ENCODE measurements around the gene CCDC184. TPM values are rescaled to one million over a fixed set of nuclear protein-coding genes. Genes with fewer than 3 reads are reported as not detected.
A peak's percentile ranks its signal among the peaks of the same experiment; 100 is the strongest.
"Not testable (repeated sequence)": the region's sequence is repeated elsewhere in the genome, so short reads cannot be mapped to it uniquely, and the experiment has no call there.

CCDC184 gene
- total RNA-seq, 2 experiments from 2014 or later, result 0.63 to 0.65 TPM

- peaks cover 7% of the 10 kb centered on the region for H3K9me3 Mint-ChIP-seq
- POLR2A ChIA-PET, result interaction anchor here (0.7 to 4.0 kb wide), 13 partner anchors 11 to 618 kb away, joined by 3 to 35 read pairs (median 5); partner anchors contain the start of genes ASB8, CCDC184, PFKM and RPAP3
- peak overlapping the region; percentile 96 for H3K27ac Mint-ChIP-seq
- peaks cover 15% of the 10 kb centered on the region for H3K27me3 Mint-ChIP-seq
- no peak for DNase-seq
- peaks cover 35% of the 10 kb centered on the region for H3K4me1 Mint-ChIP-seq
- peaks cover 29% of the 10 kb centered on the region for H3K36me3 Mint-ChIP-seq (ENCODE audit: low read depth)
- CTCF ChIA-PET, result interaction anchor here (0.7 to 7.0 kb wide), 14 partner anchors 11 to 430 kb away, joined by 3 to 94 read pairs (median 4); partner anchors contain the start of genes ASB8, CCDC184 and ZNF641
- peak overlapping the region; percentile 80 for H3K4me3 Mint-ChIP-seq
Measured at GRCh38 chr12:48197549-48197970, 14.1 kb downstream of the CCDC184 start.

- Mint-ChIP-seq H3K27me3 (peaks cover 15% of the 10 kb centered on the region), H3K36me3 (ENCODE audit: low read depth) (peaks cover 35% of the 10 kb centered on the region), H3K4me1 (peaks cover 35% of the 10 kb centered on the region), H3K4me3 (peak overlapping the region; percentile 80), H3K9me3 (peaks cover 7% of the 10 kb centered on the region), H3K27ac (peak overlapping the region; percentile 96)
- peak; percentile 95 for DNase-seq
- POLR2A ChIA-PET, result interaction anchor here (0.6 to 4.0 kb wide), 19 partner anchors 11 to 617 kb away, joined by 3 to 35 read pairs (median 4); partner anchors contain the start of genes ASB8, CCDC184, PFKM and RPAP3
- CTCF ChIA-PET, result interaction anchor here (0.9 to 7.0 kb wide), 14 partner anchors 12 to 431 kb away, joined by 3 to 94 read pairs (median 4); partner anchors contain the start of genes ASB8, CCDC184 and ZNF641
Measured at GRCh38 chr12:48197971-48198671, 14.7 kb downstream of the CCDC184 start.

GRCh38 chr12:48198672-48198971, 15.2 kb downstream of the CCDC184 start:
- H3K4me1 Mint-ChIP-seq, result peaks cover 35% of the 10 kb centered on the region
- ChIA-PET POLR2A (interaction anchor here (0.6 to 4.0 kb wide), 16 partner anchors 12 to 617 kb away, joined by 3 to 35 read pairs (median 4); partner anchors contain the start of genes ASB8, CCDC184, KANSL2 and PFKM), CTCF (interaction anchor here (0.9 to 7.0 kb wide), 12 partner anchors 12 to 431 kb away, joined by 3 to 94 read pairs (median 5); partner anchors contain the start of genes ASB8, CCDC184 and ZNF641)
- peak overlapping the region; percentile 80 for H3K4me3 Mint-ChIP-seq
- H3K27me3 Mint-ChIP-seq, result peaks cover 14% of the 10 kb centered on the region
- peak overlapping the region; percentile 96 for H3K27ac Mint-ChIP-seq
- peaks cover 40% of the 10 kb centered on the region for H3K36me3 Mint-ChIP-seq (ENCODE audit: low read depth)
- H3K9me3 Mint-ChIP-seq, result peaks cover 7% of the 10 kb centered on the region
- no peak for DNase-seq

GRCh38 chr12:48198985-48199384, 15.5 kb downstream of the CCDC184 start:
- POLR2A ChIA-PET, result interaction anchor here (0.6 to 4.0 kb wide), 15 partner anchors 12 to 594 kb away, joined by 3 to 35 read pairs (median 4); partner anchors contain the start of genes ASB8, CCDC184, KANSL2 and RPAP3
- Mint-ChIP-seq H3K36me3 (ENCODE audit: low read depth) (peaks cover 43% of the 10 kb centered on the region), H3K27me3 (peaks cover 11% of the 10 kb centered on the region), H3K4me1 (peaks cover 35% of the 10 kb centered on the region), H3K27ac (peak overlapping the region; percentile 96), H3K4me3 (peak overlapping the region; percentile 80), H3K9me3 (peaks cover 7% of the 10 kb centered on the region)
- CTCF ChIA-PET, result interaction anchor here (0.9 to 7.0 kb wide), 11 partner anchors 12 to 432 kb away, joined by 3 to 94 read pairs (median 6); partner anchors contain the start of genes ASB8, CCDC184 and ZNF641
- no peak for DNase-seq

GRCh38 chr12:48199774-48200221, 16.4 kb downstream of the CCDC184 start:
- Mint-ChIP-seq H3K9me3 (peaks cover 11% of the 10 kb centered on the region), H3K4me3 (peak overlapping the region; percentile 80), H3K4me1 (peaks cover 35% of the 10 kb centered on the region), H3K27ac (peak overlapping the region; percentile 96), H3K27me3 (peaks cover 5% of the 10 kb centered on the region), H3K36me3 (ENCODE audit: low read depth) (peaks cover 50% of the 10 kb centered on the region)
- POLR2A ChIA-PET, result interaction anchor here (1.2 to 4.0 kb wide), 10 partner anchors 13 to 483 kb away, joined by 3 to 35 read pairs (median 6); partner anchors contain the start of genes ASB8, CCDC184, KANSL2 and ZNF641
- DNase-seq, result no peak
- CTCF ChIA-PET, result interaction anchor here (0.6 to 7.0 kb wide), 8 partner anchors 11 to 418 kb away, joined by 3 to 94 read pairs (median 4); partner anchors contain the start of genes CCDC184 and ZNF641

- ChIA-PET POLR2A (interaction anchor here (1.0 kb wide), 1 partner anchor 20 kb away, joined by 3 read pairs; no protein-coding TSS in a partner anchor), CTCF (interaction anchor here (2.9 to 7.0 kb wide), 2 partner anchors 10 to 15 kb away, joined by 7 to 94 read pairs; partner anchors contain the start of gene CCDC184)
- H3K27ac Mint-ChIP-seq, result no peak overlapping the region
- peaks cover 15% of the 10 kb centered on the region for H3K9me3 Mint-ChIP-seq
- no peak for DNase-seq
- no peak overlapping the region for H3K4me3 Mint-ChIP-seq
- H3K4me1 Mint-ChIP-seq, result peaks cover 35% of the 10 kb centered on the region
- H3K27me3 Mint-ChIP-seq, result no peaks in the 10 kb centered on the region
- H3K36me3 Mint-ChIP-seq (ENCODE audit: low read depth), result peaks cover 56% of the 10 kb centered on the region
Measured at GRCh38 chr12:48201091-48201490, 17.6 kb downstream of the CCDC184 start.

- Mint-ChIP-seq H3K27ac (no peak overlapping the region), H3K4me1 (peaks cover 34% of the 10 kb centered on the region), H3K36me3 (ENCODE audit: low read depth) (peaks cover 61% of the 10 kb centered on the region), H3K4me3 (no peak overlapping the region), H3K9me3 (peaks cover 19% of the 10 kb centered on the region), H3K27me3 (no peaks in the 10 kb centered on the region)
- CTCF ChIA-PET, result interaction anchor here (2.9 to 7.0 kb wide), 2 partner anchors 9 to 15 kb away, joined by 7 to 94 read pairs; partner anchors contain the start of gene CCDC184
- DNase-seq, result no peak
- POLR2A ChIA-PET, result no interaction called here
Measured at GRCh38 chr12:48201516-48201915, 18.1 kb downstream of the CCDC184 start.

- H3K9me3 Mint-ChIP-seq, result peaks cover 31% of the 10 kb centered on the region
- ChIA-PET POLR2A (no interaction called here), CTCF (interaction anchor here (7.0 kb wide), 1 partner anchor 16 kb away, joined by 94 read pairs; the partner anchor contains the start of gene CCDC184)
- no peak for DNase-seq
- peaks cover 71% of the 10 kb centered on the region for H3K36me3 Mint-ChIP-seq (ENCODE audit: low read depth)
- H3K4me1 Mint-ChIP-seq, result peaks cover 26% of the 10 kb centered on the region
- H3K27me3 Mint-ChIP-seq, result peaks cover 2% of the 10 kb centered on the region
- no peak overlapping the region for H3K27ac Mint-ChIP-seq
- no peak overlapping the region for H3K4me3 Mint-ChIP-seq
Measured at GRCh38 chr12:48202766-48203165, 19.3 kb downstream of the CCDC184 start.

GRCh38 chr12:48203192-48203591, 19.7 kb downstream of the CCDC184 start, which contains the start of gene OR10AD1:
OR10AD1 (minus strand) TSS chr12:48203292; CDS start chr12:48203292, 0 bp downstream.
- H3K4me1 Mint-ChIP-seq, result peaks cover 26% of the 10 kb centered on the region
- CTCF ChIA-PET, result interaction anchor here (7.0 kb wide), 1 partner anchor 17 kb away, joined by 94 read pairs; the partner anchor contains the start of gene CCDC184
- H3K27ac Mint-ChIP-seq, result no peak within 1 kb of the TSS

GRCh38 chr12:48209495-48209894, 26.1 kb downstream of the CCDC184 start:
- H3K27ac Mint-ChIP-seq, H3K4me1 Mint-ChIP-seq, H3K4me3 Mint-ChIP-seq, CTCF ChIA-PET, POLR2A ChIA-PET, DNase-seq: not testable (repeated sequence)
- Mint-ChIP-seq H3K36me3 (ENCODE audit: low read depth) (peaks cover 24% of the 10 kb centered on the region), H3K27me3 (peaks cover 21% of the 10 kb centered on the region), H3K9me3 (peaks cover 28% of the 10 kb centered on the region)

More at GRCh38 chr12:48203192-48203591, 19.7 kb downstream of the CCDC184 start, which contains the start of gene OR10AD1:
- DNase-seq, result no peak
- Mint-ChIP-seq H3K4me3 (no peak within 1 kb of the TSS), H3K36me3 (ENCODE audit: low read depth) (peaks cover 70% of the 10 kb centered on the region), H3K9me3 (peaks cover 33% of the 10 kb centered on the region), H3K27me3 (peaks cover 2% of the 10 kb centered on the region)
- POLR2A ChIA-PET, result no interaction called here

- CTCF ChIA-PET, result no interaction called here
- peaks cover 18% of the 10 kb centered on the region for H3K27me3 Mint-ChIP-seq
- POLR2A ChIA-PET, result no interaction called here
- no peak for DNase-seq
- H3K27ac Mint-ChIP-seq, result no peak overlapping the region
- no peak overlapping the region for H3K4me3 Mint-ChIP-seq
- H3K9me3 Mint-ChIP-seq, result no peaks in the 10 kb centered on the region
- no peaks in the 10 kb centered on the region for H3K36me3 Mint-ChIP-seq (ENCODE audit: low read depth)
- H3K4me1 Mint-ChIP-seq, result no peaks in the 10 kb centered on the region
Measured at GRCh38 chr12:48216785-48217184, 33.3 kb downstream of the CCDC184 start.

GRCh38 chr12:48219631-48220030, 36.2 kb downstream of the CCDC184 start:
- POLR2A ChIA-PET, result no interaction called here

More at GRCh38 chr12:48219631-48220030, 36.2 kb downstream of the CCDC184 start:
- Mint-ChIP-seq H3K27me3 (peaks cover 7% of the 10 kb centered on the region), H3K9me3 (no peaks in the 10 kb centered on the region), H3K36me3 (ENCODE audit: low read depth) (no peaks in the 10 kb centered on the region), H3K4me1 (no peaks in the 10 kb centered on the region), H3K4me3 (no peak overlapping the region), H3K27ac (no peak overlapping the region)
- CTCF ChIA-PET, result no interaction called here
- no peak for DNase-seq
